ENCODE data around the gene PRICKLE3. TPM values are rescaled to one million over a fixed set of nuclear protein-coding genes. Genes with fewer than 3 reads are reported as not detected.

Gene PRICKLE3
- total RNA-seq, 2 experiments from 2014 or later, result 16.3 to 16.7 TPM

DNA sequence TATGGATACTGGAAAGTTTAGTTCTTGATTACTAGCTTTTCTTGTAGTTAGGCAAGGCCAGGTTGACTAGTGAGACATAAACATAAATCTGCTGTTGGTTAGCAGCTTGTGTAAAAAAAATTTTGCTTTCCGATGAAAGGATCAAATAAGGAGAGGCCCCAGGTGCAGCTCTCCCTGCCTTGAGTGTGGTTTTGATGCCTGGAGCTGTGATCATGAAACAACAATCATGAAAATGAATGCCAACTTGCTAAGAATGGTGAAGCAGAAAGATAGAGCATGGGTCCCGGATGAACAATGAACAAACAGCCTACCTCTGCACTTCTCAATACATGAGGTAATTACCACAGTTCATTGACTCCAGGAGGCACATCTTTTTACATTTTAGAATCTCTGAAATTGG is 28.2 kb upstream of the PRICKLE3 start:
- DNase-seq, result no peak

DNA sequence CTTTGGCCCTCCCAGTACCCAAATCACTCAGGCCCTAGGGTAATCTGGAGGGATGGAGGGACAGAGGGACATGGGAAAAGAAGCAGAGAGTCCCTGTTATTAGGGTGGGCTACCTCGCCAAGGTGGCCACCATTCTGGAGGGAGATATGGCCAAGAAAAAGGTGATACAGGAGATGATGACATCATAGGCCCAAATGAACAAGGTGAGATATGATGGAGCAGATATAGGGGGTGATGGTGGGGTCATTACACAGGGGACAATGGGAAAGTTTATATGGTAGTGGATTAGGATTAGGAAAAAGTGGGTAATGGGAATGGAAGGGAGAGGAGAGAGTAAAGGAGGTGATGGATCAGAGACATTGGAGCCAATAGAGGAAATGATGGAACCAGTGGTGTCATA is 26.7 kb upstream of the PRICKLE3 start:
- no peaks in the 10 kb centered on the region for H3K9me3 Mint-ChIP-seq

More for the DNA sequence above, 28.2 kb upstream of the PRICKLE3 start:
- no peaks in the 10 kb centered on the region for H3K36me3 Mint-ChIP-seq
- no peaks in the 10 kb centered on the region for H3K4me1 Mint-ChIP-seq
- no peak overlapping the region for H3K4me3 Mint-ChIP-seq
- no peaks in the 10 kb centered on the region for H3K9me3 Mint-ChIP-seq
- no peaks in the 10 kb centered on the region for H3K27me3 Mint-ChIP-seq
- no peak overlapping the region for H3K27ac Mint-ChIP-seq

DNA sequence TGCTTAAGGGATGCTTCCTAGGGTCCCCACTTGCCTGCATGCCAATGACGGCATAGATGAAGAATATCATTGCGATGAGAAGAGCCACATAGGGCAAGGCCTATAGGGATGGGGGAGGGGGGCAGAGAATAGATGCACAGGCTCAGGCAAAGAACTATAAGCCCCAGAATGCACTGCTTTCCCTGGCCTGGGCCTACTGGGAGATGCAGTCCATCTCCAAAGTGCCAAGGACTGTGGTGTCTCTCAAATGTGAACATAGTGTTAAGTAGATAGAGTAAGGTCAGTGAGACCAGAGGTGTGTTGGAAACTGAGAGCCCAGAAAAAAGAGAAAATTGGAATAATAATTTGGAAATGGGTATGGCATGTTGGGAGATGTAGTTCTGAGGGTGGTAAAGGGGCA is 26.0 kb upstream of the PRICKLE3 start:
- no peaks in the 10 kb centered on the region for H3K4me1 Mint-ChIP-seq
- no peak overlapping the region for H3K4me3 Mint-ChIP-seq
- no peak for DNase-seq
- H3K27me3 Mint-ChIP-seq, result no peaks in the 10 kb centered on the region
- H3K27ac Mint-ChIP-seq, result no peak overlapping the region
- no peaks in the 10 kb centered on the region for H3K9me3 Mint-ChIP-seq
- H3K36me3 Mint-ChIP-seq, result no peaks in the 10 kb centered on the region

More for the DNA sequence above, 26.7 kb upstream of the PRICKLE3 start:
- Mint-ChIP-seq H3K36me3 (no peaks in the 10 kb centered on the region), H3K27me3 (no peaks in the 10 kb centered on the region), H3K4me3 (no peak overlapping the region), H3K4me1 (no peaks in the 10 kb centered on the region), H3K27ac (no peak overlapping the region)
- no peak for DNase-seq

DNA sequence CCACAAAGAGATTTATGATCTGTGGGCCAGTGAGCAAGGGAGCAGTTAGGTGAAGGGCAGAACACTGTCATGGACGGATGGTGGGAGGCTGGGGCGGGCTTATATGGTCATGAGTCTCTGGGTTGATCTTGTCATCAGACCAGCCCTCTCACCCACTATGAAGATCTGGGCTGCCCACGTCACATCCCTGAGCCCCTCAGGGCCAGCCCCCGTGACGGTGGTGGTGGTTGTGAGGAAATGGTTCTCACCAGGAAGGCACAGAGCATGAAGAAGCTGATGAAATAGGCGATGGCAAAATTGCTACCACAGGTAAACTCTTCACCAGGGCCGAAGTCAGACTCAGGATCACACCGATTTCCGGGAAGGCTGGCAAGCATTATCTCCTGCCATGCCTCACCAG is 24.9 kb upstream of the PRICKLE3 start:
- DNase-seq, result no peak
- Mint-ChIP-seq H3K9me3 (no peaks in the 10 kb centered on the region), H3K4me3 (no peak overlapping the region), H3K4me1 (no peaks in the 10 kb centered on the region), H3K36me3 (no peaks in the 10 kb centered on the region), H3K27me3 (no peaks in the 10 kb centered on the region), H3K27ac (no peak overlapping the region)

DNA sequence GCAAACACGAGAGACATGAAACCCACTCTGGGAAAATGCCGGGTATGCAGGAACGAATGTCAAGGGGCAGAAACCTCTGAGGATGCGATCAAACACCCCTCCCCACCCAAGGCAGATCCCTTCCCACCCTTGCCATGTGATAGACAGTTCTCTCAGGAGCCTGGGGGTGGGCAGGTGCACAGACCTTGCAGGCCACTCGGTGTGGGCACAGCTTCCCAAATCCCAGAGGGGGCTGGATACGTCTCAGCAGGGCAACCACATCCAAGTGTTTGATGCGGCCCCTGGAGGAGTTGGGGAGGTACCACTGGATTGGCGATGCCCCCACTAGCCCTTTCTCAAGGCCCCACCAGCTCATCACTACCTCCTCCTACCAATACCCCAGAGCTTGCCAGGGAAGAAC is 24.2 kb upstream of the PRICKLE3 start:
- no peak overlapping the region for H3K27ac Mint-ChIP-seq
- H3K36me3 Mint-ChIP-seq, result no peaks in the 10 kb centered on the region
- no peaks in the 10 kb centered on the region for H3K9me3 Mint-ChIP-seq
- no peak overlapping the region for H3K4me3 Mint-ChIP-seq
- no peaks in the 10 kb centered on the region for H3K27me3 Mint-ChIP-seq
- H3K4me1 Mint-ChIP-seq, result no peaks in the 10 kb centered on the region
- no peak for DNase-seq

DNA sequence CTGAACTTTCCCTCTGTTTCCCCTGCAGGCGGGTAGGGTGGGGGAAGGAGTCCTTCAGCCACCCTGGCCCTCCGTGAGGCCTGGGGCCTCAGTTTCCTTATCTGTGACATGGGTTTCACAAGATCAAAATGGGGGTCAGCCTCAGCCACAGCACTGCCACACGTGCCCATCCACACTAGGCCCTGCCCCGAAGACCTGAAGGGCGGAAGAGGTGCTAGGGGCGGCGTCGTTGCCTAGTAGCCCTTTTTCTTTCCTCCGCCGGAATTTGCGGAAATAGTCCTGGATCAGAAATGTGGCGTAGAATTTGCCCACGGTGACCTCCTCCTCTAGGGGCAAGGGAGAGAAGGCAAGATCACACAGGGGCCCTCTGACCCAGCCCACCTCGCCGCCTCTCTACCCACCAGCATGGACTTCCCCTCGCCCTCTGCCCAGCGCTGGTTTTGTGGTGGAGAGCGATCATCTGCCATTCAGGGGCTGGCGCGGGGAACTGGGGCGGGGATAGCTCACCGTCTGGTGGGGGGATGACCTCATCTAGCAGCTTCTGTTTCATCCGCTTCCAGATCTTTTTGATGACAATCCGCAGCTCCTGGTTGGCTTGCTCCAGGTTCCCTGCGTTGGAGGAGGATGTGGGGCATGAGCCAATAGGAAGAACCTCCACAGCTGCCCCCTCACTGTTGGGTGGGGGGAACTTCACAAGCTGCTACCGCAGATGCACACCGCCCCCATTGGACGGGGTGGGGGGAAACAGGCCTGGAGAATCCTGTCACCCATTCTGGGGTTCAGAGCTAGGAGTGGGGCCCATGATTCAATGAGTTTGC is 23.5 kb upstream of the PRICKLE3 start:
- no peaks in the 10 kb centered on the region for H3K36me3 Mint-ChIP-seq
- H3K9me3 Mint-ChIP-seq, result no peaks in the 10 kb centered on the region
- peak; percentile 27 for DNase-seq
- H3K27me3 Mint-ChIP-seq, result no peaks in the 10 kb centered on the region
- H3K4me1 Mint-ChIP-seq, result no peaks in the 10 kb centered on the region
- peak overlapping the region; percentile 40 for H3K4me3 Mint-ChIP-seq
- no peak overlapping the region for H3K27ac Mint-ChIP-seq

DNA sequence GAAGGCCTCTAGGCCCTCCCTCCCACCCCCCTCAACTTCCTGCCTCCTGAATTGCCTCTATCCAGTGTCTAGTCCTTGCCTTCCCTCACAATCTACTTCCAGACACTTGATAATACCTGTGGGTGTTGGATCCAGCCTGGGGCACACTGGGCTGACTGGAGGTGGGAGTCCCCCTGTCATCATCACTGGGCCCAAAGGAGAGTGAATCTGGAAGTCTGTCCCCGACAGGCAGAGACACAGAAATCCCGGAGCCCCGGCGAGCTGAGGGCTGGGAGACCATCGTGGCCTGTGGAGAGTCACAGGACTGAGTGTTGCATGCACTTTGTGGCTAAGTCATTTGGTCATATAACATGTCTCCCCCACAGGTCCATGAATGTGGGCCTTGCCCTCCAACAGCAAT is 22.2 kb upstream of the PRICKLE3 start:
- H3K36me3 Mint-ChIP-seq, result no peaks in the 10 kb centered on the region
- no peaks in the 10 kb centered on the region for H3K27me3 Mint-ChIP-seq
- no peak overlapping the region for H3K27ac Mint-ChIP-seq
- no peaks in the 10 kb centered on the region for H3K9me3 Mint-ChIP-seq
- H3K4me1 Mint-ChIP-seq, result no peaks in the 10 kb centered on the region
- no peak for DNase-seq
- H3K4me3 Mint-ChIP-seq, result no peak overlapping the region

DNA sequence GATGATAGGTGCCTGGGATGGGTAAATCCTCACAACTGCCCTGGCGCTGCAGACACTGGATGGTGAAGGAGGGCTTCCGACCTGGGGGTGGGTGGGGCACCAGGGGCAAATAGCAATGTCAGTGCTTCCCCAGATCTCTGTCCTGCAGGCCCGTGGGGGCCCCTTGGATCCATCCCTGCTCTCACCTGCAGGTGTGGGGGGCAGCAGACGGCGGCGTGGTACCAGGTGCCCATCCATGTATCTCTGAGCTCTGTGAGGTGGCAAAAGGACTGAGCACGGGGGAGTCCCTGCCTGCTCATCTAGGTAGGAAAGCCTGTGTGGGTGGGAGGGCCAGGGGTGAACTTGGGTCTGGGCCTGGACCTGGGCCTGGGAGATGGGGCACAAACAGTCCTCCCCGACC is 20.4 kb upstream of the PRICKLE3 start:
- Mint-ChIP-seq H3K27ac (no peak overlapping the region), H3K27me3 (no peaks in the 10 kb centered on the region), H3K9me3 (no peaks in the 10 kb centered on the region), H3K36me3 (no peaks in the 10 kb centered on the region), H3K4me1 (no peaks in the 10 kb centered on the region), H3K4me3 (no peak overlapping the region)
- DNase-seq, result no peak

DNA sequence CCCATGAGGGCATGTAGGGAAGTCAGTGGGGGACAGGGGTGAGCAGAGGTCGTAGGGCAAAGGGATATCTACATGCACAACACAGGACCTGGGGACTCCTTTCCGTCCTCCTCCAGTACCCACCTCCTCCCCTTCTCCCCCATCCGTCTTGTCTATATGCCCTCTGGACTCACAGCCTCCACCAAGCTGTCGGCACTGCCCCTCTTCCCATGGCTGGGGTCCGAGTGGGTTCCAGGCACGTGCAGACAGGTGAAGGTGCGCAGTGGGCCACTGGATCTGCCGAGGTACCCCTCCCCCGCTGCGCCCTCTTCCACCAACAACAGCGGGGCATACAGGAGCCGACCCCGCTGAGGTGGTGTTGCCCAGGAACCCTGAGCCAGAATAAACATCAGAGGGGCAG is 19.3 kb upstream of the PRICKLE3 start:
- H3K4me1 Mint-ChIP-seq, result peaks cover 3% of the 10 kb centered on the region
- H3K27me3 Mint-ChIP-seq, result no peaks in the 10 kb centered on the region
- no peak overlapping the region for H3K27ac Mint-ChIP-seq
- no peak overlapping the region for H3K4me3 Mint-ChIP-seq
- DNase-seq, result no peak
- no peaks in the 10 kb centered on the region for H3K36me3 Mint-ChIP-seq
- H3K9me3 Mint-ChIP-seq, result no peaks in the 10 kb centered on the region

DNA sequence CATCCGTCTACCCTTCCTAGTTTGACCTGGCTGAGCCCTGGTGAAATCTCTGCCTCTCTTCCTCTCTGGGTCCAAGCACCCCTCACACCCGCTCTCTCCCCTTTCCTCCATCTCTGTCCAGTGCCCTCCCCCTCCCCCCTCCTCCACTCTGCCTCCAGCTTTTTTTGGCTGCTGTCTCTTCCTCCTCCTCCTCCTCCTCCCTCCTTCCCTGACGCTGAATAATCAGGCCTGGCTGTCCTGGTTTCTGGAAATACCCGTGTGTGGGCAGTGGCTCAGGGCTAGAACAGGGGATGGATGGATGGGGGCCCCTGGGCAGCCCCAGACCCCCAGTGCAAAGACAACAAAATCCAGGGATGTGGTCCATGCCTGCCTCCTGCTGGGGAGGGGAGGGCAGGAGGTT is 18.5 kb upstream of the PRICKLE3 start:
- no peak for DNase-seq
- no peaks in the 10 kb centered on the region for H3K36me3 Mint-ChIP-seq
- H3K4me3 Mint-ChIP-seq, result no peak overlapping the region
- H3K9me3 Mint-ChIP-seq, result no peaks in the 10 kb centered on the region
- H3K4me1 Mint-ChIP-seq, result peaks cover 3% of the 10 kb centered on the region
- no peak overlapping the region for H3K27ac Mint-ChIP-seq
- H3K27me3 Mint-ChIP-seq, result no peaks in the 10 kb centered on the region

DNA sequence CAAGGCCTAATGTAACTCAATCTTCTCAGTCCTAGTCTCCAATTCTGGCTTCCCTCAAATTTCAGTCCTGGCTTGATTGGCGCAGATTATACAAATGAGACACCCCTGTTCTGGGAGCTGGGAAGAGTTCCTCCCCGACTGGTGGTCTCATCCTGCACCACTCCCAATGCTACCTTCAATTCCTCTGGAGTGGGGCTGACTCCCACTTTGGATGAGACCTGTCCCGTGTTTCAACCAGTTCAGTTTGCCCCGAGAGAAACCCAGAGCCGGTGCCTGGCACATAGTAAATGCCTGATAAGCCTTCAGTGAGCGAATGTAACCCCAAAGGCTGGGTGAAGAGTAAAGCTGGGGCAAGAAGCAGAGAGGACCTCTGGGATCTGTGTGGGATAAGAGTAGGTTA is 17.8 kb upstream of the PRICKLE3 start:
- Mint-ChIP-seq H3K27me3 (no peaks in the 10 kb centered on the region), H3K4me1 (peaks cover 4% of the 10 kb centered on the region), H3K4me3 (no peak overlapping the region), H3K9me3 (no peaks in the 10 kb centered on the region), H3K36me3 (no peaks in the 10 kb centered on the region), H3K27ac (no peak overlapping the region)
- DNase-seq, result no peak

DNA sequence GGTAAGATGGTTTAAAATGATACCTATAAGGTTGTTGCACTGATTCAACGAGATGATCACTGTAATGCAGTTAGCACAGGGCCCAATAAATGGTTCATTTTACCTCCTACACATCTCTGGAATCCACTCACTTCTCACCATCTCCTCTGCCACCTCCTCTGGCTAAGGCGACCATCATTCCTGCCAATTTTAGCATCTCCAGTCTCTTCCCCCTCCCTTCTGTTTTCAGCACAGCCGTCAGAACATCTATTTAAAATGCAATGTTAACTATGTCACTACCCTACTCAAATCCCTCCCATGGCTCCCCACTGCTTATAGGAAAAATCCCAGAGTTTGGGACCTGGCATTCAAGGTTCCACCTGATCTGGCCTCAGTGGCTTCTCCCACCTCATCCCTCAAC is 17.4 kb upstream of the PRICKLE3 start:
- no peaks in the 10 kb centered on the region for H3K36me3 Mint-ChIP-seq
- H3K27ac Mint-ChIP-seq, result no peak overlapping the region
- no peaks in the 10 kb centered on the region for H3K9me3 Mint-ChIP-seq
- H3K4me1 Mint-ChIP-seq, result peaks cover 7% of the 10 kb centered on the region
- H3K27me3 Mint-ChIP-seq, result no peaks in the 10 kb centered on the region
- no peak overlapping the region for H3K4me3 Mint-ChIP-seq
- no peak for DNase-seq

DNA sequence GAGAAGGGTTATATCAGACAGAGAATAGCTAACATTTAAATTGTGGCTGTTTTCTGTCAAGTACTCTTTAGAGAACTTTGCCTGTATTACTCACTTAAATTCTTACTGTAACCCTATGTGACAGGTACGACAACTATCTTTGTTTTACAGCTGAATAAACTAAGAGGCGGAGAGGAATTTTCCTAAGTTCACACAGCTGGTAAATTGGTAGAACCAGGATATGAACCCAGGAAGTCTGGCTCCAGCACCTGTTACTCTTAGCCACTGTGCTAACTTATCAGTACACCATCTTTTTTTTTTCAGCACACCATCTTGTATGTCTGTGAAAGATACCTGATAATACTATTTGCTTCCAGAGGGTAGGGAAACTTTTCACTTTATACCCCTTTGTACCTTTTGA is 15.8 kb upstream of the PRICKLE3 start:
- Mint-ChIP-seq H3K4me3 (no peak overlapping the region), H3K9me3 (no peaks in the 10 kb centered on the region), H3K27ac (no peak overlapping the region), H3K27me3 (no peaks in the 10 kb centered on the region), H3K36me3 (no peaks in the 10 kb centered on the region), H3K4me1 (peaks cover 11% of the 10 kb centered on the region)
- no peak for DNase-seq

DNA sequence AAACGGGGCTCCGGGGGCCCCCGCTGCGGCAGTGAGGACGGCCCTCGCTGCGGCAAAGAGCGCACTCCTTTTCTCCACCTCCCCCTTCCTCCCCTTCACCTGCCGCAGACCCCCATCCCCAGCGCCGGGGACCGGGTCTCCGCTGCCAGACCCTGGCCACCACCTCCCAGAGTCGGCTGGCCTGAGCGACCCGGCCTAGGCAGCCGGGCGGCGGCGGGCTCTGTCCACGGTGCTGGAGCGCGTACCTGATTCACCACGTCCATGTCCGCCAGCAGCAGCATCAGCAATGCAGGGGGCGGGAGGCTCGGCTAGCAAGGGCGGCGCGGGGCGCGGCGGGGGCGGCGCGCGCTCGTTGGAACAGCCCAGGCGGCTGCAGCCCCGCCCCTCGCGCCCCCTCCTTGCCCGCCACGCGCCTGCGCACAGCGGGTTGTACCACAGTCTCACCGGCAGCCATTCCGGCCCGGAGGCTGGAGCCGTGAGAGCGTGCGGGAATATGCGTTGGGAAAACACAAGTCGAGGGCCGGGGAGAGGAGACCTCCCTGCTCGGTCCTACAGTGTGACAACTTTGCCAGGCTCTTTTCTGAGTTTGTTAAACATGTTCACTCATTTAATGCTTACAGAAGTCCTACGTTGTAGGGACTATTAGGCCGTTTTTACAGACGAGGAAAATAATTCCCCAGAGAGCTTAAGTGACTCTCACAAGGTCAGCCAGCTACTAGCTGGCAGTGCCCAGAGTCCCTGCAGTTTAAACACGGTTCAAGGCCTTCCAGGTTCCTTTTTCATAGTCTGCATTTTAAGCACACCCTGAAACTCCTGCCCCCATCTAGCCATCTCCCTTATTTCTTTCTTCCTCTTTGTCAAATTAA is 14.0 kb upstream of the PRICKLE3 start, which contains the start of gene SYP:
TSS of gene SYP (minus strand) at position 288 of the 866 bp plus-strand sequence. CDS start at position 281, 7 bp downstream.
- H3K4me3 Mint-ChIP-seq, result peak within 1 kb of the TSS; percentile 67
- H3K27me3 Mint-ChIP-seq, result no peaks in the 10 kb centered on the region
- H3K27ac Mint-ChIP-seq, result peak within 1 kb of the TSS; percentile 65
- no peaks in the 10 kb centered on the region for H3K9me3 Mint-ChIP-seq
- peaks cover 11% of the 10 kb centered on the region for H3K4me1 Mint-ChIP-seq
- DNase-seq, result peak; percentile 89
- H3K36me3 Mint-ChIP-seq, result no peaks in the 10 kb centered on the region

DNA sequence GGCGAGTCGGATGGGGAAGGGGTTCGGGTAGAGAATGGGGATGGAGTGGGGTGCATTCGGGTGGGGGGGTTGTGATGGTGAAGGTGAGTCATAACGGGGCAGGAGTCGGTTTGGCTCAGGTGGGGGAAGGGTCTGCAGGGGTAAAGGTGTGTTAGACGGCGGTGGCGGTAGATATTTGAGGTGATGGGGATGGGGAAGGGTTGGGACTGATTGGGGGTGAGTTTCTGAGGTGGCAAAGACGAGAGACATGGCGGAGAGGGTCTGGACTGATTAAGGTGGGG is 13.1 kb upstream of the PRICKLE3 start:
- H3K36me3 Mint-ChIP-seq, result no peaks in the 10 kb centered on the region
- H3K27me3 Mint-ChIP-seq, result no peaks in the 10 kb centered on the region
- no peaks in the 10 kb centered on the region for H3K9me3 Mint-ChIP-seq
- DNase-seq, result no peak
- no peak overlapping the region for H3K27ac Mint-ChIP-seq
- peak overlapping the region; percentile 67 for H3K4me3 Mint-ChIP-seq
- peaks cover 11% of the 10 kb centered on the region for H3K4me1 Mint-ChIP-seq
